GM12878 (cell line): ENCODE measurements around the gene DSTN. TPM values are rescaled to one million over a fixed set of nuclear protein-coding genes. Genes with fewer than 3 reads are reported as not detected.

Source experiments
- ATAC-seq: fragments of 200-7000 bp; cut with Tn5 transposase; 3 replicates; pipeline ENCODE4 v1.9.1; 2020; ENCODE audit warnings: mild to moderate bottlenecking, moderate library complexity
- BruUV-seq: library from RNA; stranded (reverse); fragments of 400-500 nt; replicated peaks from 2 replicates; lab custom pipeline; 2021; lab: Mats Ljungman, UMichigan
- CTCF ChIA-PET: fragments of 300-600 bp; sonication (Branson Sonifier 250); formaldehyde crosslinking; extraction: SDS; loops from one replicate; lab custom pipeline; 2021; ENCODE audit warnings: inconsistent platforms; lab: Yijun Ruan, JAX
- POLR2A ChIA-PET: fragments of 350-600 bp; formaldehyde crosslinking; extraction: SDS; loops from one replicate; lab custom pipeline; 2021; ENCODE audit warnings: inconsistent platforms; lab: Charles Lee
- RAD21 ChIA-PET: fragments of 300-600 bp; sonication (Branson Sonifier 250); formaldehyde crosslinking; loops from one replicate; lab custom pipeline; 2023; ENCODE audit warnings: antibody characterized with exemption; ENCODE audit not compliant: unreplicated experiment; lab: Charles Lee
- SMC1A ChIA-PET: fragments of 300-600 bp; sonication (Branson Sonifier 250); formaldehyde crosslinking; loops from one replicate; lab custom pipeline; 2023; ENCODE audit not compliant: unreplicated experiment, uncharacterized antibody; lab: Charles Lee
- DNase-seq: peaks from one replicate; pipeline ENCODE4 v3.0.0-alpha.2; 2011; ENCODE audit warnings: low read depth, low spot score
- FAIRE-seq: peaks from 3 replicates; lab custom pipeline; 2011; peaks lifted over from hg19 to GRCh38; lab: Jason Lieb, UNC
- H2AFZ ChIP-seq: 2 replicates; pipeline ENCODE4 v1.6.0; 2011; ENCODE audit warnings: low read depth, low read length, control low read depth; ENCODE audit not compliant: control insufficient read depth
- H3K27ac ChIP-seq: 2 replicates; pipeline ENCODE4 v1.5.1; 2011; ENCODE audit warnings: control low read depth; ENCODE audit not compliant: control insufficient read depth, insufficient read depth
- H3K27me3 ChIP-seq, 2 experiments: replicated peaks in 1 of 2; 2 replicates each; pipeline versions ENCODE4 v1.6.0 to v1.6.1; 2011; ENCODE audit warnings: low read length in 1 of 2; ENCODE audit not compliant: control insufficient read depth in 2 of 2, insufficient read depth in 2 of 2
- H3K36me3 ChIP-seq, 2 experiments: 2 replicates each; pipeline ENCODE4 v1.5.1; 2011; ENCODE audit warnings: low read length in 1 of 2; ENCODE audit not compliant: control insufficient read depth in 2 of 2, insufficient read depth in 2 of 2
- H3K4me1 ChIP-seq: 2 replicates; pipeline ENCODE4 v1.6.1; 2011; ENCODE audit warnings: mild to moderate bottlenecking, low read length, moderate library complexity, mixed read lengths; ENCODE audit not compliant: control insufficient read depth, insufficient read depth
- H3K4me2 ChIP-seq: 2 replicates; pipeline ENCODE4 v1.6.0; 2011; ENCODE audit warnings: control low read depth; ENCODE audit not compliant: control insufficient read depth, insufficient read depth
- H3K4me3 ChIP-seq: fragments of 200-600 bp; sonication (generic); 2 replicates; pipeline ENCODE4 v1.5.1; 2016
- H3K79me2 ChIP-seq: 2 replicates; pipeline ENCODE4 v1.6.0; 2011; ENCODE audit warnings: low read length; ENCODE audit not compliant: control insufficient read depth, insufficient read depth
- H3K9ac ChIP-seq: 2 replicates; pipeline ENCODE4 v1.8.0; 2011; ENCODE audit warnings: low read length, control low read depth, mixed read lengths; ENCODE audit not compliant: control insufficient read depth, insufficient read depth
- H3K9me3 ChIP-seq: replicated peaks from 3 replicates; pipeline ENCODE4 v1.5.1; 2011; ENCODE audit warnings: mild to moderate bottlenecking, low read length; ENCODE audit not compliant: control insufficient read depth, insufficient read depth
- H4K20me1 ChIP-seq: 2 replicates; pipeline ENCODE4 v1.6.0; 2011; ENCODE audit not compliant: control insufficient read depth, insufficient read depth
- BRCA1 ChIP-seq: IDR thresholded peaks from 2 replicates; pipeline ENCODE4 v1.6.1; 2011; ENCODE audit warnings: low read depth, low read length, improper control_type of control experiment
- CBFB ChIP-seq: IDR thresholded peaks from 2 replicates; pipeline ENCODE4 v1.6.1; 2016; ENCODE audit warnings: antibody characterized with exemption, low read depth
- CHD1 ChIP-seq: IDR thresholded peaks from 2 replicates; pipeline ENCODE4 v1.6.1; 2012; ENCODE audit warnings: low read depth, low read length, improper control_type of control experiment
- EP300 ChIP-seq, 2 experiments: fragments of 150-350 bp in 1 of 2; IDR thresholded peaks; 2 replicates each; pipeline ENCODE4 v1.6.1; 2011 to 2012; ENCODE audit warnings: low read depth in 2 of 2, low read length in 2 of 2, borderline replicate concordance in 1 of 2, improper control_type of control experiment in 1 of 2, inconsistent platforms in 1 of 2; ENCODE audit not compliant: control insufficient read depth in 1 of 2
- ESRRA ChIP-seq: IDR thresholded peaks from 2 replicates; pipeline ENCODE4 v1.6.1; 2012; ENCODE audit warnings: mild to moderate bottlenecking, low read length, improper control_type of control experiment
- FOXK2 ChIP-seq: fragments of 450-650 bp; IDR thresholded peaks from 2 replicates; pipeline ENCODE4 v1.6.1; 2017; ENCODE audit warnings: mild to moderate bottlenecking, moderate library complexity
- HCFC1 ChIP-seq: fragments of 150-350 bp; IDR thresholded peaks from 2 replicates; pipeline ENCODE4 v1.6.1; 2014; ENCODE audit warnings: low read length
- HDAC2 ChIP-seq: fragments of 200-600 bp; sonication (generic); IDR thresholded peaks from 2 replicates; pipeline ENCODE4 v1.6.1; 2017
- JUNB ChIP-seq: IDR thresholded peaks from 2 replicates; pipeline ENCODE4 v1.6.1; 2016; ENCODE audit warnings: antibody characterized with exemption, mild to moderate bottlenecking
- KDM1A ChIP-seq: fragments of 200-600 bp; sonication (generic); IDR thresholded peaks from 2 replicates; pipeline ENCODE4 v1.6.1; 2016; ENCODE audit warnings: borderline replicate concordance
- MXI1 ChIP-seq: fragments of 150-350 bp; IDR thresholded peaks from 2 replicates; pipeline ENCODE4 v1.6.1; 2011; ENCODE audit warnings: low read depth, mild to moderate bottlenecking, inconsistent platforms, low read length, improper control_type of control experiment
- NR2C1 ChIP-seq: fragments of 450-650 bp; IDR thresholded peaks from 2 replicates; pipeline ENCODE4 v1.6.1; 2017; ENCODE audit warnings: antibody characterized with exemption, mild to moderate bottlenecking, moderate library complexity
- POLR2AphosphoS2 ChIP-seq: IDR thresholded peaks from 2 replicates; pipeline ENCODE4 v1.6.1; 2011; ENCODE audit warnings: low read depth, mild to moderate bottlenecking, low read length, improper control_type of control experiment, moderate library complexity
- RBBP5 ChIP-seq: fragments of 200-600 bp; sonication (generic); conservative IDR thresholded peaks from 2 replicates; pipeline ENCODE4 v1.6.1; 2016
- RCOR1 ChIP-seq: conservative IDR thresholded peaks from 2 replicates; pipeline ENCODE4 v1.6.1; 2012; ENCODE audit warnings: low read depth, low read length, improper control_type of control experiment
- SIX5 ChIP-seq: IDR thresholded peaks from 2 replicates; pipeline ENCODE4 v1.6.1; 2011; ENCODE audit warnings: mild to moderate bottlenecking, low read depth, low read length, moderate library complexity; ENCODE audit not compliant: severe bottlenecking
- STAT1 ChIP-seq: fragments of 450-650 bp; conservative IDR thresholded peaks from 2 replicates; pipeline ENCODE4 v1.6.1; 2014; ENCODE audit warnings: antibody characterized with exemption, mild to moderate bottlenecking
- TCF12 ChIP-seq: IDR thresholded peaks from 2 replicates; pipeline ENCODE4 v1.6.1; 2011; ENCODE audit warnings: low read depth, mild to moderate bottlenecking, low read length
- USF1 ChIP-seq: IDR thresholded peaks from 2 replicates; pipeline ENCODE4 v1.6.1; 2011; ENCODE audit warnings: borderline replicate concordance, low read depth, mild to moderate bottlenecking, moderate library complexity, mixed read lengths, low read length; ENCODE audit not compliant: insufficient read depth; ENCODE audit errors: extremely low read length
- ZNF622 ChIP-seq: fragments of 450-650 bp; IDR thresholded peaks from 2 replicates; pipeline ENCODE4 v1.6.1; 2017; ENCODE audit warnings: mild to moderate bottlenecking, inconsistent platforms
- WGBS: methylation state at CpG from one replicate; pipeline ENCODE4 v1.1.6; 2016; ENCODE audit warnings: low lambda C conversion rate; ENCODE audit not compliant: insufficient replicate concordance, insufficient coverage; ENCODE audit errors: missing lambda C conversion rate; 5-methylcytosine and 5-hydroxymethylcytosine counted together
- in situ Hi-C: fragments of 300-500 bp; cut with MboI; formaldehyde crosslinking; loops from 9 replicates; pipeline ENCODE4 v1.14.3; 2018; ENCODE audit warnings: mixed read lengths
- intact Hi-C: fragments of 100-400 bp; cut with micrococcal nuclease; formaldehyde crosslinking; loops from one replicate; pipeline ENCODE4 v1.14.2; 2022; ENCODE audit not compliant: unreplicated experiment
- polyA plus RNA-seq, 11 experiments: library from polyadenylated mRNA; depleted of rRNA in 4 of 11; unstranded in 6 of 11; stranded (reverse) in 5 of 11; fragments of >200 nt; fragmentation: Nextera tagmentation in 4 of 11; fragmentation: Illumina TruSeq in 1 of 11; extraction: Ambion mirVana in 4 of 11; extraction: Trizol in 1 of 11; gene quantifications; 1 replicate in 1 of 11; 2 replicates in 10 of 11; pipeline versions ENCODE4 v1.2.1 to v1.2.3, GENCODE V29; 2011 to 2016; ENCODE audit warnings: inconsistent platforms in 2 of 11, missing spikeins in 2 of 11, low read depth in 1 of 11
- total RNA-seq, 4 experiments: library from RNA; depleted of rRNA in 3 of 4; stranded (reverse); fragments of >200 nt in 3 of 4; fragmentation: Illumina TruSeq in 1 of 4; extraction: Trizol in 1 of 4; gene quantifications; 2 replicates each; pipeline versions ENCODE4 v1.2.1 to v1.2.3, GENCODE V29; 2013 to 2021

The DSTN gene
- total and polyA plus RNA-seq, 10 of the 15 experiments (the other 5 are each of a cell fraction or from before 2014, with no cell fraction given): 26.7 to 137 (median 40.8) TPM

- no peak for TF ChIP-seq CHD1
- TF ChIP-seq TCF12: no peak
- no peak for TF ChIP-seq ZNF622
- TF ChIP-seq EP300 (IDR thresholded peaks at IDR 0.05; ENCODE audit: borderline replicate concordance in 1 of 2, control insufficient read depth in 1 of 2, low read depth in 2 of 2, low read length in 2 of 2): no peak
- no peak for TF ChIP-seq JUNB
- TF ChIP-seq HCFC1: no peak
- no peak for TF ChIP-seq KDM1A
- no peak for TF ChIP-seq RCOR1
- no peak for TF ChIP-seq POLR2AphosphoS2
- TF ChIP-seq FOXK2: no peak
- no peak for TF ChIP-seq MXI1
- TF ChIP-seq HDAC2: no peak
- no peak for TF ChIP-seq ESRRA
- TF ChIP-seq CBFB: no peak
Measured at GRCh38 chr20:17633221-17633849, 63.5 kb downstream of the DSTN start (continued).

GRCh38 chr20:17633850-17634500 is 64.1 kb downstream of the DSTN start:
- SMC1A ChIA-PET: no interaction called here
- Histone ChIP-seq H3K27ac (no peak overlapping the region), H4K20me1 (no peaks in the 10 kb centered on the region), H3K79me2 (no peaks in the 10 kb centered on the region), H3K4me3 (no peak overlapping the region), H2AFZ (no peak overlapping the region), H3K4me1 (no peaks in the 10 kb centered on the region), H3K9ac (no peak overlapping the region), H3K9me3 (no peaks in the 10 kb centered on the region), H3K27me3 (no peaks in the 10 kb centered on the region), H3K4me2 (no peak overlapping the region), H3K36me3 (peaks cover 18 to 23% of the 10 kb centered on the region in 2 experiments)
- ATAC-seq (no peak), FAIRE-seq (no peak), DNase-seq (no peak)
- BruUV-seq: no TSS peak
- no peak for TF ChIP-seq USF1
- no peak for TF ChIP-seq STAT1
- TF ChIP-seq JUNB: no peak
- TF ChIP-seq BRCA1: no peak
- no peak for TF ChIP-seq SIX5
- TF ChIP-seq NR2C1: no peak
- no peak for TF ChIP-seq RBBP5
- CTCF ChIA-PET: no interaction called here
- in situ Hi-C loops (no loop called here), intact Hi-C loops (no loop called here)
- POLR2A ChIA-PET: no interaction called here
- WGBS: 92% methylated on average over 18 of the region's 18 CpGs
- RAD21 ChIA-PET: no interaction called here
